Ectodermal cell (in vitro differentiated cells): ENCODE measurements around the gene DPYD.

ENCODE experiments used
- H3K27ac ChIP-seq: 2 replicates; pipeline ENCODE4 v1.7.0; 2013; ENCODE audit warnings: mild to moderate bottlenecking, low read depth, low read length; ENCODE audit not compliant: insufficient read depth, poor library complexity, severe bottlenecking
- H3K27me3 ChIP-seq: 2 replicates; pipeline ENCODE4 v1.7.0; 2013; ENCODE audit warnings: mild to moderate bottlenecking, low read length; ENCODE audit not compliant: insufficient read depth, control insufficient read depth, poor library complexity, severe bottlenecking
- H3K36me3 ChIP-seq: one replicate; pipeline ENCODE4 v1.7.0; 2013; ENCODE audit warnings: low read length; ENCODE audit not compliant: control insufficient read depth, insufficient read depth
- H3K4me1 ChIP-seq: one replicate; pipeline ENCODE4 v1.7.0; 2013; ENCODE audit warnings: low read length; ENCODE audit not compliant: control insufficient read depth, insufficient read depth
- H3K4me3 ChIP-seq: 2 replicates; pipeline ENCODE4 v1.7.0; 2013; ENCODE audit warnings: low read depth, low read length, control low read depth; ENCODE audit not compliant: insufficient read depth
- H3K9me3 ChIP-seq: 2 replicates; pipeline ENCODE4 v1.7.0; 2013; ENCODE audit warnings: mild to moderate bottlenecking, low read length, moderate library complexity; ENCODE audit not compliant: control insufficient read depth
- WGBS, 2 experiments: methylation state at CpG; one replicate each; pipeline ENCODE4 v1.1.7; 2013; ENCODE audit warnings: missing lambda C conversion rate in 2 of 2; 5-methylcytosine and 5-hydroxymethylcytosine counted together

The DPYD gene

GRCh38 chr1:97502360-97502759, 418.5 kb downstream of the DPYD start:
- H3K36me3 ChIP-seq, result no peaks in the 10 kb centered on the region
- no peak overlapping the region for H3K4me3 ChIP-seq
- WGBS, 2 experiments, result 93% methylated on average over 4 of the region's 4 CpGs
- H3K27ac ChIP-seq, result no peak overlapping the region
- no peaks in the 10 kb centered on the region for H3K27me3 ChIP-seq
- no peaks in the 10 kb centered on the region for H3K9me3 ChIP-seq
- peaks cover 3% of the 10 kb centered on the region for H3K4me1 ChIP-seq

GRCh38 chr1:97501628-97502027, 419.2 kb downstream of the DPYD start:
- no peak overlapping the region for H3K27ac ChIP-seq
- H3K36me3 ChIP-seq, result no peaks in the 10 kb centered on the region
- peaks cover 3% of the 10 kb centered on the region for H3K4me1 ChIP-seq
- no peak overlapping the region for H3K4me3 ChIP-seq
- no peaks in the 10 kb centered on the region for H3K9me3 ChIP-seq
- 94% methylated on average over 3 of the region's 3 CpGs; no CpG with 5 or more reads in 1 of the 2 experiments for WGBS, 2 experiments
- H3K27me3 ChIP-seq, result no peaks in the 10 kb centered on the region

GRCh38 chr1:97500760-97501159, 420.1 kb downstream of the DPYD start:
- Histone ChIP-seq H3K4me1 (peaks cover 3% of the 10 kb centered on the region), H3K9me3 (no peaks in the 10 kb centered on the region), H3K36me3 (no peaks in the 10 kb centered on the region), H3K27ac (no peak overlapping the region), H3K27me3 (no peaks in the 10 kb centered on the region), H3K4me3 (no peak overlapping the region)
- WGBS, 2 experiments, result 74 to 89% methylated on average over 2 of the region's 5 CpGs

DNA sequence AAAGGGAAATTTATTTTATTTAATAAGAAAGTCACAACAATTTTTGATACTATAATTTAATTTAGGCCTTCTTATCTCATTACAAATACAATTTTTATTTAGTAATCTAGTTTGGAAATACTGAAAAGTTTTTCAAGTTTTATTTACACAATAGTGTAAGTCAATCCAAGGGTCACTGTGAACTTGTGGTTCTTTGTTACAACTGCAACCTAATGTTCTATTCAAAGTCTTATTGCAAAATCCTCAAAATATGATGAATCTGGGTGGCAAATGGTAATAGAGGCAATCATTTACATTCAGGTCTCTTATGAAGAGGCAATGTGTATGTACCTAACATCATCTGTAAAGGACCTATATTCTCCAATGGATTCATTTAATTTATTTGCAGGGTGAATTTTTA, 421.2 kb downstream of the DPYD start:
- H3K9me3 ChIP-seq, result no peaks in the 10 kb centered on the region
- no peaks in the 10 kb centered on the region for H3K27me3 ChIP-seq
- no peak overlapping the region for H3K4me3 ChIP-seq
- no peak overlapping the region for H3K27ac ChIP-seq
- H3K4me1 ChIP-seq, result peaks cover 3% of the 10 kb centered on the region
- no peaks in the 10 kb centered on the region for H3K36me3 ChIP-seq

DNA sequence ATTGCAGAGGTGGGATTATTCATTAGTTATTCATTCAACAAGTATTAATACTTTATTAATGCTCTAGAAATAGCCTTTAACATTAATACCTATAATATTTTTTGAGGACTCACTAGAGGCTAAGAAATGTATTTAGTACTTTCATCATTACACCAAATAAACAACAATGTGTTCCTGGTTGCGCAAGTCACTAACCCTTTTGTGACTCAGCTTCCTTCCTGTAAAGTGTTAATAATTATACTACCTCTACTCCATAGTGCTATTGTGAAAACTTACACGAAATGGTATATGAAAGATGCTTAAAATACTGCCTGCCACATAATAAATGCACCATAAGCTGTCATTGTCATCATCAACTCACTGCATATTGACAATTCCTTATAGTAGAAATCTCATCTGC, 431.0 kb downstream of the DPYD start:
- Histone ChIP-seq H3K4me1 (no peaks in the 10 kb centered on the region), H3K27ac (no peak overlapping the region), H3K4me3 (no peak overlapping the region), H3K9me3 (no peaks in the 10 kb centered on the region), H3K27me3 (no peaks in the 10 kb centered on the region), H3K36me3 (no peaks in the 10 kb centered on the region)
- 75 to 87% methylated on average over 2 of the region's 2 CpGs for WGBS, 2 experiments

DNA sequence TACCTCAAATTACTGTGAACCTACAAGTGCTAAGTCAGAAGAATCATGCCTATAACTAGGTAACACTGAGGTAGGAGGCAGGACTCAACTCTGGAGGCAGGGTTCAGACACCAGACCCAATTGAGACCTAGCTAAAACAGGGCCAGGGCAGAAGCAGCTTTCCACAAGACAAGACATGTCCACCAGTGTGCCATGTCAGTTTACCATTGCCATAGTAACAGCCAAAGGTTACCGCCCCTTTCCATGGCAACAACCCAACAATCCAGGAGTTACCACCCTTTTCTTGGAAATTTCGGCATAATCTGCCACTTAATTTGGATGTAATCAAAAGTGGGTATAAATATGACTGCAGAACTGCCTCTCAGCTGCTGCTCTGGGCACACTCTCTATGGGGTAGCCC, 432.3 kb downstream of the DPYD start:
- no peaks in the 10 kb centered on the region for H3K36me3 ChIP-seq
- no peaks in the 10 kb centered on the region for H3K27me3 ChIP-seq
- 69 to 70% methylated on average over 2 of the region's 2 CpGs for WGBS, 2 experiments
- H3K9me3 ChIP-seq, result no peaks in the 10 kb centered on the region
- no peak overlapping the region for H3K4me3 ChIP-seq
- H3K27ac ChIP-seq, result no peak overlapping the region
- no peaks in the 10 kb centered on the region for H3K4me1 ChIP-seq

- H3K4me3 ChIP-seq, result no peak overlapping the region
- no CpG with 5 or more reads among the region's 1 CpG for WGBS, 2 experiments
Measured at GRCh38 chr1:97482022-97482421, 438.8 kb downstream of the DPYD start.

GRCh38 chr1:97467445-97467844, 453.4 kb downstream of the DPYD start:
- H3K36me3 ChIP-seq, result no peaks in the 10 kb centered on the region
- no peaks in the 10 kb centered on the region for H3K4me1 ChIP-seq
- H3K4me3 ChIP-seq, result no peak overlapping the region
- H3K9me3 ChIP-seq, result no peaks in the 10 kb centered on the region
- WGBS, 2 experiments, result 96 to 97% methylated on average over 2 of the region's 2 CpGs
- no peak overlapping the region for H3K27ac ChIP-seq
- no peaks in the 10 kb centered on the region for H3K27me3 ChIP-seq

More at GRCh38 chr1:97482022-97482421, 438.8 kb downstream of the DPYD start:
- H3K4me1 ChIP-seq, result no peaks in the 10 kb centered on the region
- H3K27me3 ChIP-seq, result no peaks in the 10 kb centered on the region
- no peak overlapping the region for H3K27ac ChIP-seq
- peaks cover 3% of the 10 kb centered on the region for H3K9me3 ChIP-seq
- H3K36me3 ChIP-seq, result no peaks in the 10 kb centered on the region

DNA sequence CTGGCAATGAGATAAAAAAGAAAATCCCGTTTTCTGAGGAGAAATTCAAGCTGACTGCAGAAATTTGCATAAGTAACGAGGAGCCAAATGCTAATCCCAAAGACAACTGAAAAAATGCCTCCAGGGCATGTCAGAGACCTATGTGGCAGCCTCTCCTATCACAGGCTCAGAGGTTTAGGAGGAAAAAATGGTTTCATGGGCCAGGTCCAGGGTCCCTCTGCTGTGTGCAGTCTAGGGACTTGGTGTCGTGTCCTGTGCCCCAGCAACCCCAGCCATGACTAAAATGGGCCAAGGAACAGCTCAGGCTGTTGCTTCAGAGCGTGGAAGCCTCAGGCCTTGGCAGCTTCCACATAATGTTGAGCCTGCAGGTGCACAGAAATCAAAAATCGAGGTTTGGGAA, 456.5 kb downstream of the DPYD start:
- WGBS, 2 experiments, result 92 to 94% methylated on average over 5 of the region's 5 CpGs
- Histone ChIP-seq H3K9me3 (no peaks in the 10 kb centered on the region), H3K4me1 (no peaks in the 10 kb centered on the region), H3K4me3 (no peak overlapping the region), H3K27me3 (no peaks in the 10 kb centered on the region), H3K27ac (no peak overlapping the region), H3K36me3 (no peaks in the 10 kb centered on the region)

DNA sequence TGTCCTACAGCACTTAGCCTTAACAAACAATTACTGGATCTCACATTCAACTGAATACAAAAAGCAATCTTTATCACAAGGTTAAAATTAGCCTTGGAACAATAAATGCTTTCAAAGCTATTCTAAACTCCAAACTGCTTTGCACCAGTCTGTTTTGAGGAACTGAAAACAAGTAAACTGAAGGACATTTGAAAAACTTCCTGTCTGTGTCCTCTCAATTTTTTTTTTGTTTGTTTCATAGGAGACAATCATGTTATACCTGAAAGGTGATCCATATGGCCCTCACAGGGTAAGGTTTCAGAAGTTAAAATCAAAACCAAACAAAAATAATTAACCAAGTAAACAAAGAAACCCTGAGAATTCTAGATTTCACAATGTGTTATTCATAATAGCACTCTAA, 459.1 kb downstream of the DPYD start:
- no peaks in the 10 kb centered on the region for H3K36me3 ChIP-seq
- H3K27me3 ChIP-seq, result no peaks in the 10 kb centered on the region
- H3K4me1 ChIP-seq, result no peaks in the 10 kb centered on the region
- no peak overlapping the region for H3K4me3 ChIP-seq
- H3K9me3 ChIP-seq, result no peaks in the 10 kb centered on the region
- no peak overlapping the region for H3K27ac ChIP-seq

DNA sequence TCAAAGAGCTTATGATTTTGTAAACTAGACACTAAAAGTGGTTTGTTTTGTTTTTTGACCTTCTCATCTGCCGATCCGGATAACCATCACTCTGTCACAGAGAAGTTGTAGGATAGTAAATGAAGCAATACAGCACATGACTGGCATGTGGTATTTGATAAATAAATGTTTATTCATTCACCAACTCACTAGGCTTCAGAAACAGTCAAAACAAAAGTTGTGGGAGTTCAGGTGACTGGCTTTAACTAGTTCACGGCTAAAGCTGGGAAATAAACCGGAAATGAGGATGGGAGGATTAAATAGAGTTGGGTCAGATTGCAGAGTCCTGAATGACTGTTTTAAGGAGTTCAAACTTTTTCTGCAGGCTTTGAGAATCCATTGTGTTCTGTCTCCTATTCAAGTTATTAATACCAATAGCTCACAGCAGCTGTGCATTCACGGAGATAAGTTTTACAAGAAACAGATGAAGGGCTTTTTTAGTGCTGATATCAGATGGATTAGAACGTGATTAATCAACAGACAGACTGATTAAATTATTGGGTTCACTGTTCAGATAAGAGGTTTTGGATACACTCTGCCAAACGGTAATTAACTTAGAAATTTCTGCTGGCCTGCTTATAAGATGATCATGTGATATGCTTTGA, 463.3 kb downstream of the DPYD start:
- Histone ChIP-seq H3K9me3 (no peaks in the 10 kb centered on the region), H3K36me3 (no peaks in the 10 kb centered on the region), H3K4me3 (no peak overlapping the region), H3K27me3 (no peaks in the 10 kb centered on the region), H3K27ac (no peak overlapping the region), H3K4me1 (no peaks in the 10 kb centered on the region)
- WGBS, 2 experiments, result 95% methylated on average over 7 of the region's 7 CpGs
